HG03571 (cell line): ENCODE data around the gene APOBEC3H.
A peak's percentile ranks its signal among the peaks of the same experiment; 100 is the strongest.
"Not testable (repeated sequence)": the region's sequence is repeated elsewhere in the genome, so short reads cannot be mapped to it uniquely, and the experiment has no call there.

ENCODE experiments used
- ATAC-seq: cut with Tn5 transposase; IDR thresholded peaks from one replicate; pipeline ENCODE4 v1.9.1; 2021; ENCODE audit not compliant: unreplicated experiment

The APOBEC3H gene

DNA sequence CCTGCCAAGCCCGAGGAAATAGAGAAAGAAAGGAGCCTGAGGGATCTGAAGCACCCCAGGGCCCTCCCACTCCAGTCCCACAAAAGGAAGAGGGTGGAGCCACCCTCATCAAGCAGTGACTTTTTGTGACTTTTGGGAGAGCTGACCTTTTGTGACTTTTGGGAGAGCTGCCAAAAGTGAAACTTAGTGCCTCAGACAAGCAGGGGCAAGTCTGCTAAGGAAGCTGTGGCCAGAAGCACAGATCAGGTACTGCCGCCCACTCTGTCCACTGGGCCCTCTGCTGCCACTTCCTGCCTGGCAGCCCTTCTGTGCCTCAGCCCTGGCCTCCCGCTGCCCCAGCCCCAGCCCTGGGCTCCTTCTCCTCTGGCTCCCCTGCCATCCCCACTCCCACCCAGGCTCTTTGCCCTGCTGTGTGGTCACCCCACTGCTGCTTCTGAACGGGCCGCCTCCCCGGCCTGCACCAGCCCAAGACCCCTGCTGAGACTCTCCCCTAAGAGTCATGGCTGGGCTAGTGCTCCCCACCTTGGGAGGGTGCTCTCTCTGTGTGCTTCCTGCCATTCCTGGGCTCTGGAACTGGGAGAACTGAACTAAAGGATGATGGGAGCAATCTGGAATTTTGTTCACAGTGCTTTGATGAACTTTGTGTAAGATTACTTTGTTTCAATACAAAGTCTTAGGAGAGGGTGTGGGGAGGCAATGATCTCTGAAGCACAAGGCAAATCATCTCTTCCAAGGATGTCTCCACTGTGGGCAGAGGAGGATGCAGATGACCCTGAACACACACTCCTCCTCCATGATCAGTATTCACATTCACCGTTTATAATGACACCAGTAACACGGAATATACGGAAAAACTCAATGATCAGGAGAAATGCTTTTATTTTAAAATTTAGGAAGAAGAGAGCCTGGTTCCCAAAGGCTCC is at the start of gene APOBEC3H:
Gene APOBEC3H (plus strand): TSS at position 147 of the 923 bp plus-strand sequence. CDS start 3,035 bp downstream, outside the sequence.
- no peak for ATAC-seq

DNA sequence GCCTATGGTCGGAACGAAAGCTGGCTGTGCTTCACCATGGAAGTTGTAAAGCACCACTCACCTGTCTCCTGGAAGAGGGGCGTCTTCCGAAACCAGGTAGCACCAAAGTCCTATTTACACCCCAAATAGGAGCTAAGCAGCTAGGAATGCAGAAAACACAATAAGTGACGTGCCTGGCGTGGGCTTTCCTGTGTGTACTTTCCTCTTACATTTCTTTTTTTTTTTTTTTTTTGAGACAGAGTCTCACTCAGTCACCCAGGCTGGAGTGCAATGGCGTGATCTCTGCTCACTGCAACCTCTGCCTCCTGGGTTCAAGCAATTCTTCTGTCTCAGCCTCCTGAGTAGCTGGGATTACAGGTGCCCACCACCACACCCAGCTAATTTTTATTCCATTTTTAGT is 47.6 kb upstream of the APOBEC3H start:
- not testable (repeated sequence) for ATAC-seq

DNA sequence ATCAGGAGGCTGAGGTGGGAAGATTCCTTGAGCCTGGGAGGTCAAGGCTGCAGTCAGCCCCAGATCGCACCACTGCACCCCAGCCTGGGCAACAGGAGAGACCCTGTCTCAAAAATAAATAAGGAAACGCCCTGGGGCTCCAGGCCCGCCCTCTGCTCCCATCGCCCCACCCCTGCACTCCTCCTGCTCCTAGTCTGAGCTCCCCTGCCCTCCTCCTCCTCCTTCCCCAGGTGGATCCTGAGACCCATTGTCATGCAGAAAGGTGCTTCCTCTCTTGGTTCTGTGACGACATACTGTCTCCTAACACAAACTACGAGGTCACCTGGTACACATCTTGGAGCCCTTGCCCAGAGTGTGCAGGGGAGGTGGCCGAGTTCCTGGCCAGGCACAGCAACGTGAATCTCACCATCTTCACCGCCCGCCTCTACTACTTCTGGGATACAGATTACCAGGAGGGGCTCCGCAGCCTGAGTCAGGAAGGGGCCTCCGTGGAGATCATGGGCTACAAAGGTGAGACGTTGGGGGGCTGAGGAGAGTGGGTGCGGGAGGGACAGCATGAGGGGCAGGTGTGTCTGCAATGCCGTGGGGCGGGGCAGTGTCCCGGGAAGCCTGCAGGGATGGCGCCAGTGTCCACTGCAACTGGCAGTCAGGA is 45.1 kb upstream of the APOBEC3H start:
- ATAC-seq: not testable (repeated sequence)

DNA sequence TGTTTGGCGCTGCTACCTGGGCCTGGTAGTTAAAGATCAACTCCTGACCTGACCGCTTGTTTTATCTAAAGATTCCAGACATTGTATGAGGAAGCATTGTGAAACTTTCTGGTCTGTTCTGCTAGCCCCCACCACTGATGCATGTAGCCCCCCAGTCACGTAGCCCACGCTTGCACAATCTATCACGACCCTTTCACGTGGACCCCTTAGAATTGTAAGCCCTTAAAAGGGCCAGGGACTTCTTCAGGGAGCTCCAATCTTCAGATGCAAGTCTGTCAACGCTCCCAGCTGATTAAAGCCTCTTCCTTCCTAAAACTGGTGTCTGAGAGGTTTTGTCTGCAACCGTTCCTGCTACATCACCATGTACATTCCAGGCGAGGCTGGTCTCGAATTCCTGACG is 41.4 kb upstream of the APOBEC3H start:
- no peak for ATAC-seq

DNA sequence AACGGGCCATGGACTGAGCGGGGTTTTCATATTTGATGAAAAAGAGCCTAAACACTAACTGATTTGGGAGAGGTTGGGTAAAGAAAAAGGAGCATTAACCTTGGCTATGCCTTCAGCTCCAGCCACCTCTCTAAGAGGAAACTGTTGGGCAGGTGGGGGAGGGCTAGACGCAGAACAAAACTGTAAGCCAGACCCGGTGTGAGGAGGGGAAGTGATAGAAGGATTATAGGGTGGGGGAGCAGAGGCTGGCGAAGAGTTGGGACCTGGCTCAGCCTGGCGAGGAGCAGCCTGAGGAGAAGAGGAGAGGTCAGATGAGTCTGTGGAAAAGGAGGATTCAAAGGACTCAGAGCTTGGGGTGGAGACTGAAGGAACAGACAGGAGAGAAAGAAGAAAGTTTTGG is 35.8 kb upstream of the APOBEC3H start:
- not testable (repeated sequence) for ATAC-seq

DNA sequence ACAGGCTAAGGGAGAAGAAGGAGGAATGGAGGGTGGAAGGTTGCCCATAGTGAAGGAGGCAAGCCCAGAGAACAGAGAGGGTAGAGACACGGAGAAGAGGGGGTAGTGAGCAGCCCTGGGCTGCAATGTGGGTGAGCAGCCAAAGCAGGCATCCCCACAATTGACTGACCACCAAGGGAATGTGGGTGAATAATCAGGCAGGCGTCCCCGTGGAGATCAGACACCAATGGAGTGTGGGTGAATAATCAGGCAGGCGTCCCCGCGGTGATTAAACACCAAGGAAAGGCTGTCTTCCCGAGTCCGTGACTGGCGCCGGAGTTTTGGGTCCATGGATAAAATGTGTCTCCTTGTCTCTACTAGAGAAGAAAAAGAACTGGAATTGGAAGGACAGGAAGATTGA is 35.1 kb upstream of the APOBEC3H start:
- not testable (repeated sequence) for ATAC-seq

DNA sequence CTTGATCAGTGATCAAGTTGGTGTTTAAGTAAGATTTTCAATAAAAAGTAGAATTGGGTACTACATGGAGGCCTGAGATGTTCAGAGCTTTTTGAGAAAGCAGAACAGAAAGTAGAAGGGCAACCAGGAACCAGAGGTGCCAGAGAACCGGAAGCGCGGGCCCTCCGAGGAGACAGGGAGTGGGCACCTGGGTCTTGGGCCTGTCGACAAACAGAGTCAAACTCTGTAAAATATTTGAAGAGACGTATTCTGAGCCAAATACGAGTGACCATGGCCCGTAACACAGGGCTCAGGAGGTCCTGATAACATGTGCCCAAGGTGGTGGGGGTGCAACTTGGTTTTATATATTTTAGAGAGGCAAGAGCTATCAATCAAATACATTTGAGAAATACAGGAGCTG is 33.1 kb upstream of the APOBEC3H start:
- not testable (repeated sequence) for ATAC-seq

DNA sequence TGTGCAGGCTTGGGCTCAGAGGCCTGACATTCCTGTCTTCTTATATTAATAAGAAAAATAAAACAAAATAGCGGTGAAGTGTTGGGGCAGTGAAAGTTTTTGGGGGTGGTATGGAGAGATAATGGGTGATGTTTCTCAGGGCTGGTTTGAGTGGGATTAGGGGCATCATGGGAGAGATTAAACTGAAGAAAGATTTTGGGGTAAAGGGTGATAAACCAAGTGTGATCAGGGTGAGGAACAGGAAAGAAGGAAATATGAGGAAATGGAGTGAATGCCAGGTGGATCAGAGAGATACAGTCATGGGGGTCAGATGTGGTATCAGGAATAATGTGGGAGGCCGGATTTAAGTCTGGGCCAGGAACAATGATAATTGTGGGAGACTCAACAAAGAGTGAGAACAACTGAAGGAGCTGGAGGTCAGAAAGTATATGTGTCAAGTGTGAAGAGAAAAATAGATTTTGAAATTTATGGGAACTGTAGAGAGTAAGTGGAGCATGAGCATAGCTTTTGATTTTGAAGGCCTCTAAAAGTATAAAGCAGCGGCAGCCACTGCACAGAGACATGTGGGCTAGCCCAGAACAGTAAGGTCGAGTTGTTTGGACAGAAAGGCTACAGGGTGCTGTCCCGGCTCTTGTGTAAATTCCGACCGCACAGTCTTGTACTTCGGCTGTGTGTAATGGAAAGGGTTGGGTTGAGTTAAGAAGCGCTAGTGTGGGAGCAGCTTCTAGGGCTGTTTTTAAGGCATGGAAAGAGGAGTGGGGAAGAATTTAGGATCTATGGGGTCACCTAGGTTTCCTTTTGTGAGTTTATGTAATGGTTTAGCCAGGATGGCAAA is 30.4 kb upstream of the APOBEC3H start:
- ATAC-seq: not testable (repeated sequence)

DNA sequence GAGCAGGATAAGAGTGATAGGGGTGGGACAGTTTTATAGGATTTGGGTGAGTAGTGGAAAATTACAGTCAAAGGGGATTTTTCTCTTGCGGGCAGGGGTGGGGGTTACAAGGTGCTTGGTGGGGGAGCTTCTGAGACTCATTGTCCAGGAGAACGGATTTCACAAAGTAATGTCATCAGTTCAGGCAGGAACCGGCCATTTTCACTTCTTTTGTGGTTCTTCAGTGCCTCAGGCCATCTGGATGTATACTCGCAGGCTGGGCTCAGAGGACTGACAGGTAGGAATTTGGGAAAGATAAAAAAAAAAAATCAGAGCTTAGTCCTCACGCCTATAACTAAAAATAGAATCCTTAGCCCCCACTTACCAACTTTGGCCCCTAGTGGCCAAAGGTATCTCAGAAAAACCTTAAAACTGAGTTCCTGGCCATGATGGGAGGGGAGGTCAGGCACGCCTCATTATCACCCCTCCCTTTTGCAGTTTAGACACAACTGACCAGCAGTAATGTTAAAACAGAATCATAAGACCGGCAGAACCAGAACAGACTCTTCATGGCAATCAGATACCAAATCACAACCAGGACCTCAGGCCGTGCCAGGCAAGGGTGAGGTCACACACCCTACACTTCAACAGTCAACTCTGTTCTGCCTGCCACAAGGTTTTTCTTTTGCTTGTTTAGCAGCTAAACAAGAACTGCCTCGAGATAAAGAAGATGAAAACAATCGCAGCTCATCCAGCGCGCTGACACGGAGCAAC is 28.8 kb upstream of the APOBEC3H start:
- no peak for ATAC-seq

DNA sequence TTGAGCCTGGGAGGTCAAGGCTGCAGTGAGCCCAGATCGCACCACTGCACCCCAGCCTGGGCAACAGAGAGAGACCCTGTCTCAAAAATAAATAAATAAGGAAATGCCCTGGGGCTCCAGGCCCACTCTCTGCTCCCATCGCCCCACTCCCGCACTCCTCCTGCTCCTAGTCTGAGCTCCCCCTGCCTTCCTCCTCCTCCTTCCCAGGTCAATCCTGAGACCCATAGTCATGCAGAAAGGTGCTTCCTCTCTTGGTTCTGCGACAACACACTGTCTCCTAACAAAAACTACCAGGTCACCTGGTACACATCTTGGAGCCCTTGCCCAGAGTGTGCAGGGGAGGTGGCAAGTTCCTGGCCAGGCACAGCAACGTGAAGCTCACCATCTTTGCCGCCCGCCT is 26.9 kb upstream of the APOBEC3H start:
- no peak for ATAC-seq

DNA sequence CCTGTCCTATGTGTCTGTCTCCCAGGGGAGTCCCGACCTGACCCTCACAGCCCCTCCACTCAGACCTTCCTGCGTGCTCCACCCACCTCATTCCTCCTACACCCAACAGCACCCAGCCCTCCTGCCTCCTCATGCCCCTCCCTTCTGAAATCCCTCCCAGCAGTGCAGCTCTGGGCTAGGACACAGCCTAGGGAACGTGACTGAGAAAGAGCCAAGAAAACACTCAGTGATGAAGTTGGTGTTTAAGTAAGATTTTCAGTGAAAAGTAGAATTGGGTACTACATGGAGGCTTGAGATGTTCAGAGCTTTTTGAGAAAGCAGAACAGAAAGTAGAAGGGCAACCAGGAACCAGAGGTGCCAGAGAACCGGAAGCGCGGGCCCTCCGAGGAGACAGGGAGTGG is 24.5 kb upstream of the APOBEC3H start:
- not testable (repeated sequence) for ATAC-seq

DNA sequence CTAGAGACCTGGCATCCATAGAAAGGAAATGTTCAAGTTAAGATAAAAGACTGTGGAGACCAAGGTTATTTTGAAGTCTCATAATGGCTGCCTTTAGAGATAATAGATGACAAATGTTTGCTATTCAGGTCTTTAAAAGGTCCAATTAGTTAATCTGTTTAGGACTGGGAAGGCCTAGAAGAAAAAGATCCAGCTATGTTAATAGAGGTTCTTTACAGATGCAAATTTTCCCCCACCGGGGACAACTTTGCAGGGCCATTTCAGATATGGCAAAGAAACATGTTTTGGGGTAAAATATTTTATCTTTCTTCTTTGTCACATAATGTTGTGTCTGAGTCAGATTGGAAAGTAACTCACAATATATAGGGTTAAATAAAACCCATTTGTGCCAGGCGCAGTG is 23.1 kb upstream of the APOBEC3H start:
- no peak for ATAC-seq

DNA sequence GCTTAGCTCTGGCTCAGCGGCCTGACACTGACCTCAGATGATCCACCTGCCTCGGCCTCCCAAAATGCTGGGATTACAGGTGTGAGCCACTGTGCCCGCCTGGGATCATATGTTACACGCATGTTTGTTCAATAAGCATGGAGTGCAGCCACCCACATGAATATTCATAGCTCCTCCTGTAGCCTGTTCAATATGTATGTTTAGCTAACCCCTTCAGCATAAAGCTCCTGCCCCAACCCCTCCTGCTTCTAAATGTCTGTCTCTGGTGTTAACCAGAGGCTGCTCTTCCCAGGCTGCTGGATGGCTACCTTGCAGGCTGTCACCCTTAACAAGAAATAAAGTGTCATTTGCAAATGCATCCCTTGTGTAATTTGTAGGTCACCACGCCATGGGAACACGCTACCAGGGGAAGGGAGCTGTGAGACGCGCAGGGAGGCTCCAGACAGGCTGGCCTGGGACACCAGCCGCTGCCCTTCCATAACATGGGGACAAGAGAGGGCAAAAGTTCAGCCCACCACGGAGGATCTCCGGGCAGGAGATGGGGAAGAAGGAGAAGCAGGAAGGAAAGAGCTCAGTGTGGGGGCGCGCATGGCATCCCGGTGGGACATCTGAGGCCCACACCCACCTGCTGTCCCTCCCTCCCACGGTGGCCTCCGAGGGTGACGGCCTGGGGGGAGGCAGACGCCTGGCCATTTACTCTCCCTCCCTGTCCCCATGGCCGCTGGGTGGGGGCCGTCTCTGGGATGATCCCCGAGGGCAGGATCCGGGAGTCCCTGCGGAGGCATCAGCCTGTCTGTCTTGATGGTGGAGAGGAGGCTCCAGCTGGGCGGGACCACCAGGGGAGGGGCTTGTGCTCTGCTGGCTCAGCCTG is 20.7 kb upstream of the APOBEC3H start:
- ATAC-seq: not testable (repeated sequence)

DNA sequence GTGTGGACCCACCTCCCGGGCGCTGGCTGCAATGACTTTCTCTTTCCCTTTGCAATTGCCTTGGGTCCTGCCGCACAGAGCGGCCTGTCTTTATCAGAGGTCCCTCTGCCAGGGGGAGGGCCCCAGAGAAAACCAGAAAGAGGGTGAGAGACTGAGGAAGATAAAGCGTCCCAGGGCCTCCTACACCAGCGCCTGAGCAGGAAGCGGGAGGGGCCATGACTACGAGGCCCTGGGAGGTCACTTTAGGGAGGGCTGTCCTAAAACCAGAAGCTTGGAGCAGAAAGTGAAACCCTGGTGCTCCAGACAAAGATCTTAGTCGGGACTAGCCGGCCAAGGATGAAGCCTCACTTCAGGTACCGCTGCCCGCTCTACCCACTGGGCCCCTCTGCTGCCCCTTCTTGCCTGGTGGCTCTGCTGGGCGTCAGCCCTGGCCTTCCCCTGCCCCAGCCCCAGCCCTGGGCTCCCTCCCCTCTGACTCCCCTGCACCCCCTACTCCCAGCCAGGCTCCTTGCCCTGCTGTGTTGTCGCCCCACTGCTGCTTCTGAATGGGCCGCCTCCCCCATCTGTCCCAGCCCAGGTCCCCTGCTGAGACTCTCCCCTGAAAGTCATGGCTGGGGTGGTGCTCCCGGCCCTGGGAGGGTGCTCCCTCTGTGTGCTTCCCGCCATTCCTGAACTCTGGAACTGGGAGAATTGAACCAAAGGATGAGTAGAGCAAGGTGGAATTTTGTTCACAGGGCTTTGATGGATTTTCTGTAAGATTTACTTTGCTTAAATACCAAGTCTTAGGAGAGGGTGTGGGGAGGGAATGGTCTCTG is 19.8 kb upstream of the APOBEC3H start, which contains the start of gene APOBEC3G:
Gene APOBEC3G (plus strand): TSS at position 250 of the 815 bp plus-strand sequence. CDS start 87 bp downstream, at position 337.
- peak; percentile 55 for ATAC-seq

DNA sequence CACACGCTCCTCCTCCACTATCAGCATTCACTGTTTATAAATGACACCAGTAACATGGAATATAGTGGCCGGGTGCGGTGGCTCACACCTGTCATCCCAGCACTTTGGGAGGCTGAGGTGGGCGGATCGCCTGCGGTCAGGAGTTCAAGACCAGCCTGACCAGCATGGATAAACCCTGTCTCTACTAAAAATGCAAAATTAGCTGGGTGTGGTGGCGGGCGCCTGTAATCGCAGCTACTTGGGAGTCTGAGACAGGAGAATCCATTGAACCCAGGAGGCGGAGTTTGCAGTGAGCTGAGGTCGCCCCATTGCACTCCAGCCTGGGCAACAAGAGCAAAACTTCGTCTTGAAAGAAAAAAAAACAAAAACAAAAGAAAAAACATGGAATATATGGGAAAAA is 19.1 kb upstream of the APOBEC3H start:
- ATAC-seq: not testable (repeated sequence)

DNA sequence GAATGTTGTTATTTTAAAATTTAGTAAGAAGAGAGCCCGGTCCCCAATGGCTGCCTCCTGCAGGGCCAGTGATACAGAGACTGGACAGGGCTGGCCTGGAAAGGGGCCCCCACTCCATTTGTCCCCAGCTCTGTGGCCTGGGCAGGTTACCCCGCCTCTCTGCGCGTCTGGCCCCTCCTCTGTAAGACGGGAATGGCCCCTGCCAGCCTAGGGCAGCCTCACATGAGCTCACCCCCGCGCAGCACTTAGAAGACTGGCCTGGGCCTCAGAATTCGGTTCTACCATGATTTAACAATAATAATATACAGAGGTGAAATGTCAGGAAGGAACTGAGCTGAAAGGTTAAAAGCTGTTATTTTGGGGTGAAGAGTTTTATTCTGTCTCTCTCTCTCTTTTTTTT is 18.7 kb upstream of the APOBEC3H start:
- ATAC-seq: no peak

DNA sequence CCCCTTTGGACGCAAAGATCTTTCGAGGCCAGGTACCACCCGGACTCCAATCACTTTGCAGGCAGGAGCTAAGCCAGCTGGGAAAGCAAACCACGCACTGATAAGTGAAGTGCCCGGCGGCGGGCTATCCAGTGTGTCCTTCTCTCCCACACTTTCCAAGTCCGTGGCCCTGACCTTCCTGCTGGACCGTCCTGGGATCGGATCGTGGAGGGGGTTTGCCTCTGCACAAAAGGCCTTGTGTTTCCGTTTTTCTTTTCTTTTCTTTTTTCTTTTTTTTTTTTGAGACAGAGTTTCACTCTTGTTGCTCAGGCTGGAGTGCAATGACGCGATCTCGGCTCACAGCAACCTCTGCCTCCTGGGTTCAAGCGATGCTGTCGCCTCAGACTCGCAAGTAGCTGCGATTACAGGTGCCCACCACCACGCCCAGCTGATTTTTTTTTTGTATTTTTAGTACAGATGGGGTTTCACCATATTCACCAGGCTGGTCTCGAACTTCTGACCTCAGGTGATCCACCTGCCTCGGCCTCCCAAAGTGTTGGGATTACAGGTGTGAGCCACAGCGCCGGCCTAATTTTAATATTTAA is 17.9 kb upstream of the APOBEC3H start:
- ATAC-seq: not testable (repeated sequence)

DNA sequence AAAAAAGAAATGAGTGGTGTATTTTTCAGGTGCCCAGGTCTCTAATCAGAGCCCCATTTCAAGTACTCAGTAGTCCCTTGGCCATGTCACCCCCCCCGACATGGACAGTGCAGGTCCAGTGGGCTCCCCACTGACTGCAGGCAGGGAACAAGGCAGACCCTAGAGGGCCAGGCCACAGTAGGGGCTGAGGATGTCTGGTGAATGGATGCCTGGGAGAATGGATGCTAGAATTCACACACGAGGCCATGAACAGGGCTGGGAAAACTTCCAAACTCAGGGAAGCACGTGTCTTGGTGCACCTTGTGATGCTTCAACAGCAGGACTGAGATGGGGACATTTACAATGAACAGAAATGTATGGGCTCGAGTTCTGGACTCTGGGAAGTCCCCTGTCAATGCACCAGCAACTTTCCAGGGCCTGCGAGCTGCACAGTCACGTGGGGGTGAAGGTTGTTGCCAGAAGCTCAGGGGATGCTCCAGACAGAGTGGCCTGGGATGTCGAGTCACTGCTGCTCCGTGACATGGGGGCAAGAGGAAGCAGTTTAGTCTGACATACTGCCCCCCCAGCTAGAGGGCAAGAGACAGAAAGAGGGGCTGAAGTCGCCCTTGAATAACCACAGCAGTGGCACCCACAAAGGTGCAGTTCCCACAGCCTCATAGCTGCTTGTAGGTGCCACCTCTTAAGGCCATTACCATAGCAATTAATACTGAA is 16.8 kb upstream of the APOBEC3H start:
- no peak for ATAC-seq
